HepG2 (cell line): ENCODE measurements around the gene GMPPB. TPM values are rescaled to one million over a fixed set of nuclear protein-coding genes. Genes with fewer than 3 reads are reported as not detected.

Experiments
- CEBPZ ChIP-seq: IDR thresholded peaks from 2 replicates; pipeline ENCODE4 v1.6.1; 2012; ENCODE audit warnings: low read length, improper control_type of control experiment
- HMG20A ChIP-seq: IDR thresholded peaks from 2 replicates; pipeline ENCODE4 v1.6.1; 2016; ENCODE audit warnings: borderline replicate concordance
- RORA ChIP-seq: sonication (generic); formaldehyde crosslinking; IDR thresholded peaks from 2 replicates; pipeline ENCODE4 v1.5.0; 2020; ENCODE audit warnings: mild to moderate bottlenecking, missing genetic modification reagents, moderate library complexity
- SP4 ChIP-seq: sonication (generic); formaldehyde crosslinking; IDR thresholded peaks from 2 replicates; pipeline ENCODE4 v1.8.1; 2023; ENCODE audit warnings: mild to moderate bottlenecking, missing genetic modification reagents
- TOE1 ChIP-seq: sonication (generic); formaldehyde crosslinking; IDR thresholded peaks from 2 replicates; pipeline ENCODE4 v1.4.0; 2020; ENCODE audit warnings: mild to moderate bottlenecking, missing genetic modification reagents
- ZNF124 ChIP-seq: sonication (generic); formaldehyde crosslinking; IDR thresholded peaks from 2 replicates; pipeline ENCODE4 v1.4.0; 2020; ENCODE audit warnings: missing genetic modification reagents
- ZNF773 ChIP-seq: sonication (generic); formaldehyde crosslinking; IDR thresholded peaks from 2 replicates; pipeline ENCODE4 v1.4.0; 2020; ENCODE audit warnings: missing genetic modification reagents, borderline replicate concordance
- polyA plus RNA-seq, 8 experiments: library from polyadenylated mRNA; depleted of rRNA in 3 of 8; stranded (reverse) in 7 of 8; unstranded in 1 of 8; fragments of >200 nt; fragmentation: Illumina TruSeq in 4 of 8; extraction: Trizol in 4 of 8; gene quantifications; 2 replicates each; pipeline versions ENCODE4 v1.2.1 to v1.2.3, GENCODE V29; 2011 to 2016; ENCODE audit warnings: low read depth in 4 of 8, missing spikeins in 1 of 8, mixed read lengths in 1 of 8; ENCODE audit not compliant: insufficient read depth in 1 of 8
- total RNA-seq, 5 experiments: library from RNA; depleted of rRNA; stranded (reverse); fragments of >200 nt; fragmentation: Illumina TruSeq; extraction: Trizol; gene quantifications; 2 replicates each; pipeline ENCODE4 v1.2.3, GENCODE V29; 2016; ENCODE audit warnings: low read depth in 1 of 5

Gene GMPPB
- total and polyA plus RNA-seq, 2 of the 13 experiments (the other 11 are each of a cell fraction or from before 2014, with no cell fraction given), result 6.5 to 23.1 TPM

- TF ChIP-seq CEBPZ (no peak), HMG20A (CRISPR knock-in tag) (no peak), TOE1 (CRISPR knock-in tag) (peak; percentile 24; the same call in 1 of the 2 replicates), ZNF773 (CRISPR knock-in tag) (no peak), RORA (no peak), ZNF124 (CRISPR knock-in tag) (no peak), SP4 (CRISPR knock-in tag) (no peak)
Measured at GRCh38 chr3:49673121-49673714, 50.5 kb downstream of the GMPPB start (continued).
